Keratinocyte (primary cell): Measurements from ENCODE around the gene NR6A1. TPM values are rescaled to one million over a fixed set of nuclear protein-coding genes. Genes with fewer than 3 reads are reported as not detected.

ENCODE experiments used
- DNase-seq: peaks from one replicate; pipeline ENCODE4 v3.0.0-alpha.2; 2011; ENCODE audit warnings: low read depth, missing footprints, low spot score
- FAIRE-seq: peaks from 2 replicates; lab custom pipeline; 2011; peaks lifted over from hg19 to GRCh38; lab: Jason Lieb, UNC
- H2AFZ ChIP-seq: 2 replicates; pipeline ENCODE4 v1.6.0; 2012; ENCODE audit warnings: low read length, control low read depth, inconsistent platforms; ENCODE audit not compliant: control insufficient read depth
- H3K27ac ChIP-seq: 2 replicates; pipeline ENCODE4 v1.5.1; 2011; ENCODE audit warnings: low read length; ENCODE audit not compliant: control insufficient read depth, insufficient read depth
- H3K27me3 ChIP-seq: 3 replicates; pipeline ENCODE4 v1.6.0; 2011; ENCODE audit warnings: low read length; ENCODE audit not compliant: control insufficient read depth, insufficient read depth; ENCODE audit errors: extremely low read depth
- H3K36me3 ChIP-seq, 2 experiments: 2 replicates in 1 of 2; 3 replicates in 1 of 2; pipeline ENCODE4 v1.5.1; 2011; ENCODE audit warnings: low read length in 2 of 2, mild to moderate bottlenecking in 1 of 2; ENCODE audit not compliant: control insufficient read depth in 2 of 2, insufficient read depth in 2 of 2; ENCODE audit errors: extremely low read depth in 1 of 2
- H3K4me1 ChIP-seq: 3 replicates; pipeline ENCODE4 v1.5.1; 2011; ENCODE audit warnings: low read length; ENCODE audit not compliant: control insufficient read depth, insufficient read depth; ENCODE audit errors: extremely low read depth
- H3K4me2 ChIP-seq: 3 replicates; pipeline ENCODE4 v1.6.0; 2011; ENCODE audit warnings: low read depth, low read length; ENCODE audit not compliant: control insufficient read depth, insufficient read depth; ENCODE audit errors: extremely low read depth
- H3K4me3 ChIP-seq, 3 experiments: fragments of 200-600 bp in 1 of 3; sonication (generic) in 1 of 3; 2 replicates in 2 of 3; 3 replicates in 1 of 3; pipeline ENCODE4 v1.5.1; 2011 to 2016; ENCODE audit warnings: low read length in 3 of 3, mild to moderate bottlenecking in 3 of 3, control low read depth in 2 of 3, inconsistent platforms in 1 of 3, low read depth in 1 of 3, mixed read lengths in 1 of 3, mixed run types in 1 of 3, moderate library complexity in 1 of 3; ENCODE audit not compliant: control insufficient read depth in 2 of 3, insufficient read depth in 2 of 3; ENCODE audit errors: extremely low read depth in 1 of 3
- H3K79me2 ChIP-seq: 2 replicates; pipeline ENCODE4 v1.6.0; 2012; ENCODE audit warnings: low read length; ENCODE audit not compliant: control insufficient read depth, insufficient read depth
- H3K9ac ChIP-seq: 3 replicates; pipeline ENCODE4 v1.6.0; 2011; ENCODE audit warnings: low read length; ENCODE audit not compliant: control insufficient read depth, insufficient read depth; ENCODE audit errors: extremely low read depth
- H3K9me1 ChIP-seq: 3 replicates; pipeline ENCODE4 v1.6.0; 2011; ENCODE audit warnings: low read length; ENCODE audit not compliant: control insufficient read depth, insufficient read depth; ENCODE audit errors: extremely low read depth
- H3K9me3 ChIP-seq: 2 replicates; pipeline ENCODE4 v1.5.1; 2012; ENCODE audit warnings: low read depth, low read length; ENCODE audit not compliant: control insufficient read depth
- H4K20me1 ChIP-seq: 3 replicates; pipeline ENCODE4 v1.6.0; 2011; ENCODE audit warnings: low read length; ENCODE audit not compliant: control insufficient read depth, insufficient read depth; ENCODE audit errors: extremely low read depth
- EZH2 ChIP-seq: IDR thresholded peaks from one replicate; pipeline ENCODE4 v1.6.1; 2012; ENCODE audit warnings: inconsistent platforms, mild to moderate bottlenecking, low read length, moderate library complexity
- dilution Hi-C: fragments of 300-500 bp; cut with MboI; formaldehyde crosslinking; loops from one replicate; pipeline ENCODE4 v1.7.0; 2020; ENCODE audit warnings: low sequenced_read_pairs; ENCODE audit not compliant: extremely low pct_ligation_motif_present
- polyA plus RNA-seq, 5 experiments: library from polyadenylated mRNA; depleted of rRNA in 3 of 5; stranded (reverse) in 3 of 5; stranded (forward) in 1 of 5; unstranded in 1 of 5; fragments of >200 nt; gene quantifications; 1 replicate in 1 of 5; 2 replicates in 3 of 5; 3 replicates in 1 of 5; pipeline versions ENCODE4 v1.2.1 to v1.2.3, GENCODE V29; 2011 to 2012; ENCODE audit warnings: missing spikeins in 2 of 5, low read depth in 1 of 5, low replicate concordance in 1 of 5
- TF ChIP-seq, protein P1 (sequence below), 3 experiments: IDR thresholded peaks in 1 of 3; conservative IDR thresholded peaks in 1 of 3; optimal IDR thresholded peaks in 1 of 3; 2 replicates in 2 of 3; 3 replicates in 1 of 3; pipeline versions ENCODE3 to v1.5.1; 2011; ENCODE audit warnings: low read length in 3 of 3, mild to moderate bottlenecking in 3 of 3, moderate library complexity in 2 of 3, control low read depth in 1 of 3, inconsistent platforms in 1 of 3; ENCODE audit not compliant: insufficient read depth in 2 of 3; ENCODE audit errors: extremely low read depth in 1 of 3

The NR6A1 gene
- polyA plus RNA-seq, 1 donor (not counting 4 experiments of a cell fraction or from before 2014, with no cell fraction given), result 1.8 TPM

DNA sequence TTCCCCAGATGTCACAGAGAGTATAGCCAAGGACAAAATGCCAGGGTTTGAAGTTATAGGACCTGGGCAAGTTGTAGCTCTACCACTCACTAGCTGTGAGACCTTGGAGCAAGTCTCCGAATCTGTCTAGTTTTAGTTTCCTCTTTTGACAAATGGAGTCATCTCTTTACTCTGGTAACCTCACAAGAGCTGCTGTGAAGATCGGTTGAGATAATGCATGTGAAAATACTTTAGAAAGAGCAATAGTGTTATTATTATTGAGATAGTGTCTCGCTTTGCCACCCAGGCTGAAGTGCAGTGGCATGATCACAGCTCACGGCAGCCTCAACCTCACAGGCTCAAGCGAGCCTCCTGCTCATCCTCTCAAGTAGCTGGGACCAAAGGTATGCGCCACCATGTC lies 146.0 kb downstream of the NR6A1 start:
- H3K27me3 ChIP-seq, result no peaks in the 10 kb centered on the region
- DNase-seq (no peak), FAIRE-seq (no peak)
- TF ChIP-seq, protein P1, sequence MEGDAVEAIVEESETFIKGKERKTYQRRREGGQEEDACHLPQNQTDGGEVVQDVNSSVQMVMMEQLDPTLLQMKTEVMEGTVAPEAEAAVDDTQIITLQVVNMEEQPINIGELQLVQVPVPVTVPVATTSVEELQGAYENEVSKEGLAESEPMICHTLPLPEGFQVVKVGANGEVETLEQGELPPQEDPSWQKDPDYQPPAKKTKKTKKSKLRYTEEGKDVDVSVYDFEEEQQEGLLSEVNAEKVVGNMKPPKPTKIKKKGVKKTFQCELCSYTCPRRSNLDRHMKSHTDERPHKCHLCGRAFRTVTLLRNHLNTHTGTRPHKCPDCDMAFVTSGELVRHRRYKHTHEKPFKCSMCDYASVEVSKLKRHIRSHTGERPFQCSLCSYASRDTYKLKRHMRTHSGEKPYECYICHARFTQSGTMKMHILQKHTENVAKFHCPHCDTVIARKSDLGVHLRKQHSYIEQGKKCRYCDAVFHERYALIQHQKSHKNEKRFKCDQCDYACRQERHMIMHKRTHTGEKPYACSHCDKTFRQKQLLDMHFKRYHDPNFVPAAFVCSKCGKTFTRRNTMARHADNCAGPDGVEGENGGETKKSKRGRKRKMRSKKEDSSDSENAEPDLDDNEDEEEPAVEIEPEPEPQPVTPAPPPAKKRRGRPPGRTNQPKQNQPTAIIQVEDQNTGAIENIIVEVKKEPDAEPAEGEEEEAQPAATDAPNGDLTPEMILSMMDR (optimal IDR thresholded peaks at IDR 0.05 in 1 of 3, IDR thresholded peaks at IDR 0.05 in 1 of 3, conservative IDR thresholded peaks at IDR 0.05 in 1 of 3; ENCODE audit: extremely low read depth in 1 of 3, insufficient read depth in 2 of 3, low read length in 3 of 3), result no peak
- no peak for TF ChIP-seq EZH2
- H3K36me3 ChIP-seq, result no peaks in the 10 kb centered on the region
- H3K9me1 ChIP-seq, result no peaks in the 10 kb centered on the region
- H3K9me3 ChIP-seq, result no peaks in the 10 kb centered on the region
- H3K4me3 ChIP-seq, result no peak overlapping the region
- H3K27ac ChIP-seq, result no peak overlapping the region
- dilution Hi-C loops, result no loop called here
- no peak overlapping the region for H3K9ac ChIP-seq
- H4K20me1 ChIP-seq, result no peaks in the 10 kb centered on the region
- H3K4me2 ChIP-seq, result no peak overlapping the region
- no peak overlapping the region for H2AFZ ChIP-seq
- H3K4me1 ChIP-seq, result peaks cover 8% of the 10 kb centered on the region
- no peaks in the 10 kb centered on the region for H3K79me2 ChIP-seq

DNA sequence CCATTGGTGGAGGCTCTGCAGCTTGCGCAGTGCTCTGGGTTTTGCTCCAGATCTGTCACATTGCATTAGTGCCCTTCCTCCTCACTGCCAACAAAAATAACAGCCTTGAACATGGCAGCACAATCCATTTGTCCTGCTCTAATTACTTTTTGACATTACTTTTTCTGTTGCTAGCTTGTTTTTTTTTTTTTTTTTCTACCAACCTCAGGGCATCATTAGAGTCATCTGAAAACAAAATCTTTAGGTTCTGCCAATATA lies 146.4 kb downstream of the NR6A1 start:
- Histone ChIP-seq H3K36me3 (no peaks in the 10 kb centered on the region), H3K9me3 (no peaks in the 10 kb centered on the region), H3K9ac (no peak overlapping the region), H2AFZ (no peak overlapping the region), H3K4me3 (no peak overlapping the region), H4K20me1 (no peaks in the 10 kb centered on the region), H3K4me2 (no peak overlapping the region), H3K27me3 (no peaks in the 10 kb centered on the region), H3K27ac (no peak overlapping the region), H3K79me2 (no peaks in the 10 kb centered on the region), H3K9me1 (no peaks in the 10 kb centered on the region), H3K4me1 (peaks cover 8% of the 10 kb centered on the region)
- DNase-seq (no peak), FAIRE-seq (no peak)
- dilution Hi-C loops, result no loop called here
- TF ChIP-seq, protein P1 (optimal IDR thresholded peaks at IDR 0.05 in 1 of 3, IDR thresholded peaks at IDR 0.05 in 1 of 3, conservative IDR thresholded peaks at IDR 0.05 in 1 of 3; ENCODE audit: extremely low read depth in 1 of 3, insufficient read depth in 2 of 3, low read length in 3 of 3), result no peak
- no peak for TF ChIP-seq EZH2
